Fibroblast of lung (primary cell): ENCODE data around the gene FAM20C. TPM values are rescaled to one million over a fixed set of nuclear protein-coding genes. Genes with fewer than 3 reads are reported as not detected.

Source experiments
- DNase-seq, 2 donors: peaks; one replicate each; pipeline versions ENCODE4 v3.0.0 to v3.0.0-alpha.2; 2010; ENCODE audit warnings: low read depth in 2 of 2
- H2AFZ ChIP-seq: 2 replicates; pipeline ENCODE4 v1.5.1; 2012; ENCODE audit warnings: low read length, control low read depth, inconsistent platforms
- H3K27ac ChIP-seq: 2 replicates; pipeline ENCODE4 v1.5.1; 2011; ENCODE audit warnings: low read length, control low read depth; ENCODE audit not compliant: insufficient read depth
- H3K27me3 ChIP-seq: 2 replicates; pipeline ENCODE4 v1.5.1; 2011; ENCODE audit warnings: mild to moderate bottlenecking, low read length; ENCODE audit not compliant: control insufficient read depth, insufficient read depth
- H3K36me3 ChIP-seq: 2 replicates; pipeline ENCODE4 v1.5.1; 2011; ENCODE audit warnings: low read length; ENCODE audit not compliant: control insufficient read depth, insufficient read depth
- H3K4me1 ChIP-seq: 2 replicates; pipeline ENCODE4 v1.5.1; 2011; ENCODE audit warnings: low read length; ENCODE audit not compliant: control insufficient read depth, insufficient read depth; ENCODE audit errors: extremely low read depth
- H3K4me2 ChIP-seq: 2 replicates; pipeline ENCODE4 v1.5.1; 2011; ENCODE audit warnings: low read length, control low read depth; ENCODE audit not compliant: insufficient read depth; ENCODE audit errors: extremely low read depth
- H3K4me3 ChIP-seq, 4 experiments: fragments of 200-600 bp in 1 of 4; sonication (generic) in 1 of 4; replicated peaks in 1 of 4; 2 replicates each; pipeline ENCODE4 v1.5.1; 2011 to 2016; ENCODE audit warnings: low read length in 4 of 4, low read depth in 3 of 4, mild to moderate bottlenecking in 3 of 4, control low read depth in 2 of 4, inconsistent platforms in 1 of 4, mixed read lengths in 1 of 4; ENCODE audit not compliant: insufficient read depth in 1 of 4; ENCODE audit errors: control extremely low read depth in 1 of 4
- H3K79me2 ChIP-seq: 2 replicates; pipeline ENCODE4 v1.5.1; 2012; ENCODE audit warnings: mild to moderate bottlenecking, low read length, inconsistent platforms; ENCODE audit not compliant: control insufficient read depth, insufficient read depth
- H3K9ac ChIP-seq: 2 replicates; pipeline ENCODE4 v1.5.1; 2011; ENCODE audit warnings: mild to moderate bottlenecking, low read length, control low read depth; ENCODE audit not compliant: insufficient read depth
- H3K9me3 ChIP-seq: 2 replicates; pipeline ENCODE4 v1.5.1; 2012; ENCODE audit warnings: low read depth, low read length; ENCODE audit not compliant: control insufficient read depth, insufficient read depth
- H4K20me1 ChIP-seq: 2 replicates; pipeline ENCODE4 v1.5.1; 2011; ENCODE audit warnings: low read length; ENCODE audit not compliant: control insufficient read depth, insufficient read depth; ENCODE audit errors: extremely low read depth
- CTCF ChIP-seq, 2 donors: IDR thresholded peaks in 1 of 2; conservative IDR thresholded peaks in 1 of 2; 1 replicate in 1 of 2; 2 replicates in 1 of 2; pipeline ENCODE4 v1.5.1; 2011 to 2012; ENCODE audit warnings: low read length in 2 of 2, control low read depth in 1 of 2, inconsistent platforms in 1 of 2, low read depth in 1 of 2, mild to moderate bottlenecking in 1 of 2
- EZH2 ChIP-seq: IDR thresholded peaks from 2 replicates; pipeline ENCODE4 v1.5.1; 2012; ENCODE audit warnings: low read length, control low read depth, mild to moderate bottlenecking; ENCODE audit errors: missing control alignments
- polyA plus RNA-seq, 2 donors: library from polyadenylated mRNA; depleted of rRNA in 1 of 2; stranded (reverse) in 1 of 2; unstranded in 1 of 2; fragments of >200 nt; gene quantifications; 2 replicates each; pipeline ENCODE4 v1.2.1, GENCODE V29; 2011 to 2012; ENCODE audit warnings: missing spikeins in 1 of 2
- total RNA-seq: library from RNA; depleted of rRNA; stranded (reverse); fragments of >200 nt; gene quantifications from 2 replicates; pipeline ENCODE4 v1.2.1, GENCODE V29; 2014

Gene FAM20C
- total and polyA plus RNA-seq, 2 donors (not counting 1 experiment from before 2014, with no cell fraction given): 31.8 to 70.7 TPM

GRCh38 chr7:302054-302992 lies 110.0 kb downstream of the FAM20C start:
- no peak for DNase-seq
- H3K79me2 ChIP-seq: no peaks in the 10 kb centered on the region

GRCh38 chr7:303425-303824 lies 111.1 kb downstream of the FAM20C start:
- H3K4me3 ChIP-seq: no peak overlapping the region
- H3K79me2 ChIP-seq: no peaks in the 10 kb centered on the region
- H3K27ac ChIP-seq: no peak overlapping the region
- TF ChIP-seq EZH2: no peak
- TF ChIP-seq CTCF (conservative IDR thresholded peaks at IDR 0.05 in 1 of 2, IDR thresholded peaks at IDR 0.05 in 1 of 2; ENCODE audit: low read depth in 1 of 2, low read length in 2 of 2): no peak
- no peaks in the 10 kb centered on the region for H3K27me3 ChIP-seq
- H3K9ac ChIP-seq: no peak overlapping the region
- H3K36me3 ChIP-seq: no peaks in the 10 kb centered on the region
- no peaks in the 10 kb centered on the region for H4K20me1 ChIP-seq
- no peaks in the 10 kb centered on the region for H3K4me1 ChIP-seq
- H3K9me3 ChIP-seq: peaks cover 5% of the 10 kb centered on the region
- no peak overlapping the region for H2AFZ ChIP-seq
- DNase-seq: no peak
- no peak overlapping the region for H3K4me2 ChIP-seq

More at GRCh38 chr7:302054-302992, 110.0 kb downstream of the FAM20C start:
- Histone ChIP-seq H3K4me3 (no peak overlapping the region), H2AFZ (no peak overlapping the region), H3K36me3 (no peaks in the 10 kb centered on the region), H3K27me3 (no peaks in the 10 kb centered on the region), H4K20me1 (no peaks in the 10 kb centered on the region), H3K4me1 (no peaks in the 10 kb centered on the region), H3K9ac (no peak overlapping the region), H3K4me2 (no peak overlapping the region), H3K9me3 (peaks cover 5% of the 10 kb centered on the region), H3K27ac (no peak overlapping the region)
- TF ChIP-seq CTCF (conservative IDR thresholded peaks at IDR 0.05 in 1 of 2, IDR thresholded peaks at IDR 0.05 in 1 of 2; ENCODE audit: low read depth in 1 of 2, low read length in 2 of 2) (no peak), EZH2 (no peak)

GRCh38 chr7:303884-304573 lies 111.7 kb downstream of the FAM20C start:
- no peak overlapping the region for H3K27ac ChIP-seq
- H2AFZ ChIP-seq: no peak overlapping the region
- peaks cover 5% of the 10 kb centered on the region for H3K9me3 ChIP-seq
- no peaks in the 10 kb centered on the region for H4K20me1 ChIP-seq
- H3K4me2 ChIP-seq: no peak overlapping the region
- H3K4me1 ChIP-seq: no peaks in the 10 kb centered on the region
- H3K4me3 ChIP-seq: no peak overlapping the region
- no peak overlapping the region for H3K9ac ChIP-seq
- no peaks in the 10 kb centered on the region for H3K27me3 ChIP-seq
- H3K36me3 ChIP-seq: no peaks in the 10 kb centered on the region
- TF ChIP-seq CTCF (conservative IDR thresholded peaks at IDR 0.05 in 1 of 2, IDR thresholded peaks at IDR 0.05 in 1 of 2; ENCODE audit: low read depth in 1 of 2, low read length in 2 of 2) (no peak), EZH2 (no peak)
- no peaks in the 10 kb centered on the region for H3K79me2 ChIP-seq
- DNase-seq: no peak
